Chondrocyte (in vitro differentiated cells): ENCODE results near the gene ACVR1. TPM values are rescaled to one million over a fixed set of nuclear protein-coding genes. Genes with fewer than 3 reads are reported as not detected.

ENCODE experiments used
- DNase-seq: peaks from one replicate; pipeline ENCODE4 v3.0.0; 2021; ENCODE audit warnings: mixed read lengths, low spot score
- H3K27ac Mint-ChIP-seq: one replicate; pipeline ENCODE4 v1.8.0; 2021; ENCODE audit warnings: mild to moderate bottlenecking, moderate library complexity, mixed read lengths; ENCODE audit not compliant: unreplicated experiment
- H3K27me3 Mint-ChIP-seq: 2 replicates; pipeline ENCODE4 v1.8.0; 2021; ENCODE audit warnings: low read depth, mixed read lengths
- H3K36me3 Mint-ChIP-seq: 2 replicates; pipeline ENCODE4 v1.8.0; 2021; ENCODE audit warnings: low read depth, mixed read lengths
- H3K4me1 Mint-ChIP-seq: 2 replicates; pipeline ENCODE4 v1.8.0; 2021; ENCODE audit warnings: low read depth, mild to moderate bottlenecking, mixed read lengths
- H3K4me3 Mint-ChIP-seq: one replicate; pipeline ENCODE4 v1.8.0; 2021; ENCODE audit warnings: mild to moderate bottlenecking, moderate library complexity, mixed read lengths; ENCODE audit not compliant: unreplicated experiment
- H3K9me3 Mint-ChIP-seq: 2 replicates; pipeline ENCODE4 v1.8.0; 2021; ENCODE audit warnings: low read depth, mixed read lengths
- CTCF ChIP-seq: fragments of 200-600 bp; sonication (generic); IDR thresholded peaks from 2 replicates; pipeline ENCODE4 v1.5.0; 2021; ENCODE audit warnings: antibody characterized with exemption, mild to moderate bottlenecking, moderate library complexity
- total RNA-seq: library from RNA; stranded (reverse); gene quantifications from 3 replicates; pipeline ENCODE4 v1.2.1, GENCODE V29; 2021

ACVR1 gene
- total RNA-seq, 1 donor from 2014 or later, result 81.7 TPM

- Mint-ChIP-seq H3K4me1 (peaks cover 16% of the 10 kb centered on the region), H3K4me3 (no peak overlapping the region), H3K36me3 (no peaks in the 10 kb centered on the region), H3K27ac (no peak overlapping the region), H3K9me3 (no peaks in the 10 kb centered on the region), H3K27me3 (no peaks in the 10 kb centered on the region)
- DNase-seq, result no peak
- TF ChIP-seq CTCF, result no peak
Observed at GRCh38 chr2:157900684-157901083, 24.6 kb upstream of the ACVR1 start.

GRCh38 chr2:157900203-157900602, 24.1 kb upstream of the ACVR1 start:
- Mint-ChIP-seq H3K9me3 (no peaks in the 10 kb centered on the region), H3K4me1 (peaks cover 17% of the 10 kb centered on the region), H3K27ac (no peak overlapping the region), H3K36me3 (no peaks in the 10 kb centered on the region), H3K4me3 (no peak overlapping the region), H3K27me3 (no peaks in the 10 kb centered on the region)
- no peak for TF ChIP-seq CTCF
- no peak for DNase-seq

- TF ChIP-seq CTCF, result no peak
- H3K27me3 Mint-ChIP-seq, result no peaks in the 10 kb centered on the region
Observed at GRCh38 chr2:157899125-157899839, 23.2 kb upstream of the ACVR1 start.

GRCh38 chr2:157898591-157898996, 22.5 kb upstream of the ACVR1 start:
- H3K36me3 Mint-ChIP-seq, result no peaks in the 10 kb centered on the region
- H3K27me3 Mint-ChIP-seq, result no peaks in the 10 kb centered on the region
- peaks cover 23% of the 10 kb centered on the region for H3K4me1 Mint-ChIP-seq
- H3K27ac Mint-ChIP-seq, result no peak overlapping the region
- H3K9me3 Mint-ChIP-seq, result no peaks in the 10 kb centered on the region
- DNase-seq, result no peak
- TF ChIP-seq CTCF, result no peak
- no peak overlapping the region for H3K4me3 Mint-ChIP-seq

More at GRCh38 chr2:157899125-157899839, 23.2 kb upstream of the ACVR1 start:
- Mint-ChIP-seq H3K9me3 (no peaks in the 10 kb centered on the region), H3K4me1 (peaks cover 23% of the 10 kb centered on the region), H3K4me3 (no peak overlapping the region), H3K36me3 (no peaks in the 10 kb centered on the region), H3K27ac (no peak overlapping the region)
- no peak for DNase-seq

- H3K4me1 Mint-ChIP-seq, result peaks cover 19% of the 10 kb centered on the region
- DNase-seq, result no peak
- no peak overlapping the region for H3K4me3 Mint-ChIP-seq
- H3K36me3 Mint-ChIP-seq, result no peaks in the 10 kb centered on the region
- H3K27me3 Mint-ChIP-seq, result no peaks in the 10 kb centered on the region
- no peak for TF ChIP-seq CTCF
- H3K27ac Mint-ChIP-seq, result no peak overlapping the region
- H3K9me3 Mint-ChIP-seq, result no peaks in the 10 kb centered on the region
Observed at GRCh38 chr2:157897106-157897971, 21.2 kb upstream of the ACVR1 start.
